Sigmoid colon (tissue), 7 donors: ENCODE results near the gene POU2AF3. TPM values are rescaled to one million over a fixed set of nuclear protein-coding genes. Genes with fewer than 3 reads are reported as not detected.

Source experiments
- DNase-seq: peaks from one replicate; pipeline ENCODE4 v3.0.0-alpha.2; 2019
- H3K27ac ChIP-seq, 4 donors: fragments of 200-600 bp; sonication (generic); one replicate each; pipeline ENCODE4 v1.5.1; 2016 to 2019; ENCODE audit warnings: mild to moderate bottlenecking in 1 of 4
- H3K27me3 ChIP-seq, 3 donors: fragments of 200-600 bp; sonication (generic); one replicate each; pipeline ENCODE4 v1.5.1; 2019; ENCODE audit warnings: mild to moderate bottlenecking in 1 of 3
- H3K36me3 ChIP-seq, 4 donors: fragments of 200-600 bp; sonication (generic); one replicate each; pipeline ENCODE4 v1.5.1; 2016 to 2019
- H3K4me1 ChIP-seq, 4 donors: fragments of 200-600 bp; sonication (generic); one replicate each; pipeline ENCODE4 v1.5.1; 2017 to 2019
- H3K4me3 ChIP-seq, 4 donors: fragments of 200-600 bp; sonication (generic); one replicate each; pipeline ENCODE4 v1.5.1; 2017 to 2019; ENCODE audit warnings: mild to moderate bottlenecking in 2 of 4, moderate library complexity in 1 of 4
- H3K9me3 ChIP-seq, 4 donors: fragments of 200-600 bp in 3 of 4; sonication (generic) in 3 of 4; one replicate each; pipeline versions ENCODE4 v1.5.1 to v1.6.1; 2013 to 2019
- EP300 ChIP-seq, 4 donors: sonication (generic); formaldehyde crosslinking; IDR thresholded peaks; one replicate each; pipeline ENCODE4 v1.6.1; 2017; ENCODE audit warnings: antibody characterized with exemption in 4 of 4
- POLR2A ChIP-seq, 2 donors: fragments of 450-650 bp; IDR thresholded peaks; one replicate each; pipeline ENCODE4 v1.6.1; 2016; ENCODE audit warnings: antibody characterized with exemption in 2 of 2, mild to moderate bottlenecking in 2 of 2, moderate library complexity in 2 of 2
- POLR2AphosphoS5 ChIP-seq, 4 donors: sonication (generic); formaldehyde crosslinking; IDR thresholded peaks; one replicate each; pipeline ENCODE4 v1.6.1; 2017; ENCODE audit warnings: antibody characterized with exemption in 4 of 4
- WGBS, 2 donors: extraction: QIAGEN DNeasy Blood & Tissue Kit; methylation state at CpG; one replicate each; pipeline ENCODE4 v1.1.7; 2013; 5-methylcytosine and 5-hydroxymethylcytosine counted together
- intact Hi-C: fragments of 100-400 bp; cut with DNase I; formaldehyde crosslinking; loops from one replicate; pipeline ENCODE4 v1.15.1; 2023
- polyA plus RNA-seq, 3 donors: library from polyadenylated mRNA; stranded (reverse); fragments of 200-250 nt; gene quantifications; one replicate each; pipeline ENCODE4 v1.2.3, GENCODE V29; 2013
- total RNA-seq, 4 donors: library from RNA; depleted of rRNA; stranded (reverse); fragments of >200 nt; gene quantifications; one replicate each; pipeline ENCODE4 v1.1.0, GENCODE V29; 2016
- TF ChIP-seq, protein P1 (sequence below), 4 experiments: fragments of 450-650 bp in 3 of 4; fragments of 200-600 bp in 1 of 4; IDR thresholded peaks; one replicate each; pipeline ENCODE4 v1.5.1; 2016 to 2019; ENCODE audit warnings: antibody characterized with exemption in 4 of 4, mild to moderate bottlenecking in 3 of 4, moderate library complexity in 2 of 4
- donor health status: healthy with polysubstance abuse.
- donor health status: Bipolar disorder and iron deficiency.
- donor health status: healthy.

Gene POU2AF3
- total and polyA plus RNA-seq, 7 donors = 0.68 to 5.8 (median 3.9) TPM

DNA sequence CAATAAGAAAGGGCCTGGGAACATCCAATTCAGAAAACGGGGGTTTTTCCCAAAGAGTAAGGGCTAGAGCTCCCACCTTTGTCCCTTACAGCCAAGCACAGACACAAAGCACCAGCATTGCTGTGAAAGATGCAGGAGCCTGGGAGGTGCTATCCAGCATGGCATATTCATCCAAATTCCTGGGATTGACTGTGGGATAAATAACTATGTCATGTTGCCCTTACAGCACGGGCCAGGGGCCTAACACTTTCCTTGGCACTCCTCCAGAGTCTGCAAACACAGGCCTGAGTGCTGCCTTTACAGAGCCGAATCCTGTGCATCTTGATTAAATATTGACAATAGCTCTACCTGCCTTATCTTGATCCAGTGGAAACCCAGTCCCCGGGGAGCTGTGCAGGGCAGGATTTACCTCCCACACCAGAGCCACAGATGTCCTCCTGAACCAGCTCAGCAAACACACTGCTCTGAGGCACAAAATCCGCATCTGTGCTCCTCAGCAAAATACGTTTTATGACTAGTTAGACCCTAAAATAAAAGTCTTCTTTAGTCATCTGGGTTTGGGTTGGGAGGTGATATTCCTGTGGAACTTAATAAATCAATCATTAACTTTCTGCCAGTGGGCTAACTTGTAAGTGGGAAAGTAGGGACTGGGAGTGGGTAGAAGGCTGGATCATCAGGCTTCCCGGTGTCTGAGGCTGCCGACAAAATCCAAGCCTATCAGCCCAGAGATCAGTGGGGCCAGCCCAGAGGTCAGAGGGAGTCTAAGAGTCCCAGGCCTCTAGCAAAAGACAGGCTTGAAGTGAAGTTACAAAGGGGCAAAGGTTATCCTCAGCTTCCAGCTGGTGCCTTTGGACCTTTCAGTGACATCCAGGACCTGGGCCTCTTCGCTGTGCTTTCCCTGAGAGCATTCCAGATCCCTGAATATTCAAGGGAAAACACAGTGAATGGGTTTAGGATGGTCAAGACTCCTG is 36.5 kb downstream of the POU2AF3 start:
- intact Hi-C loops = loop anchor here (5.0 kb wide), 2 partner anchors 38 to 82 kb away; partner anchors contain the start of gene POU2AF3
- Histone ChIP-seq H3K9me3 (no peaks in the 10 kb centered on the region), H3K36me3 (no peaks in the 10 kb centered on the region), H3K27me3 (no peaks in the 10 kb centered on the region), H3K4me1 (peaks cover 0 to 46% (median 35%) of the 10 kb centered on the region in 4 donors), H3K4me3 (no peak overlapping the region), H3K27ac (peak overlapping the region in 1 of 4 donors; percentile 30)
- TF ChIP-seq, protein P1, sequence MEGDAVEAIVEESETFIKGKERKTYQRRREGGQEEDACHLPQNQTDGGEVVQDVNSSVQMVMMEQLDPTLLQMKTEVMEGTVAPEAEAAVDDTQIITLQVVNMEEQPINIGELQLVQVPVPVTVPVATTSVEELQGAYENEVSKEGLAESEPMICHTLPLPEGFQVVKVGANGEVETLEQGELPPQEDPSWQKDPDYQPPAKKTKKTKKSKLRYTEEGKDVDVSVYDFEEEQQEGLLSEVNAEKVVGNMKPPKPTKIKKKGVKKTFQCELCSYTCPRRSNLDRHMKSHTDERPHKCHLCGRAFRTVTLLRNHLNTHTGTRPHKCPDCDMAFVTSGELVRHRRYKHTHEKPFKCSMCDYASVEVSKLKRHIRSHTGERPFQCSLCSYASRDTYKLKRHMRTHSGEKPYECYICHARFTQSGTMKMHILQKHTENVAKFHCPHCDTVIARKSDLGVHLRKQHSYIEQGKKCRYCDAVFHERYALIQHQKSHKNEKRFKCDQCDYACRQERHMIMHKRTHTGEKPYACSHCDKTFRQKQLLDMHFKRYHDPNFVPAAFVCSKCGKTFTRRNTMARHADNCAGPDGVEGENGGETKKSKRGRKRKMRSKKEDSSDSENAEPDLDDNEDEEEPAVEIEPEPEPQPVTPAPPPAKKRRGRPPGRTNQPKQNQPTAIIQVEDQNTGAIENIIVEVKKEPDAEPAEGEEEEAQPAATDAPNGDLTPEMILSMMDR (IDR thresholded peaks at IDR 0.05) = no peak
- TF ChIP-seq POLR2A (IDR thresholded peaks at IDR 0.05) (no peak), EP300 (IDR thresholded peaks at IDR 0.05) (no peak), POLR2AphosphoS5 (IDR thresholded peaks at IDR 0.05) (no peak)
- no peak for DNase-seq
- WGBS, 2 donors = 20 to 65% methylated on average over 9 of the region's 9 CpGs

DNA sequence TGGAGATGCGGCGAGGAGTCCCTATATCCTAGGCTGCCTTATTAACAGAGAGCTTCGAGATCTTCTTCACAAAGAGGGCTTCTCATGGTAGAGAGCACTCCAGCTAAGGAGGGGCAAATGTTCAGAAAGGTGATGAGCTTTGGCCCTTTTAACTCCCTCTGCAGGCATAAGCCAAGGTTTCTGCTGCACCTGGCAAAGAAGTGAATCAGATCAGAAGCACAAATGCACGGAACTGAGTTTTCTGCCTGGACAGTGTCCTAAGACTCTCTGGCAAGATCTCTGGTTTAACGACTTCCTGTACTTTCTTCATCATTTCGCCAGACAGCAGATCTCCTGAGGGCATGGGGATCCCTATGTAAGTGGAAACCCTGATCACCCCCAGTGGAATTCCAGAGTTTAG is 37.2 kb downstream of the POU2AF3 start:
- Histone ChIP-seq H3K9me3 (no peaks in the 10 kb centered on the region), H3K27me3 (no peaks in the 10 kb centered on the region), H3K4me3 (no peak overlapping the region), H3K27ac (peak overlapping the region in 1 of 4 donors; percentile 30), H3K36me3 (no peaks in the 10 kb centered on the region), H3K4me1 (peaks cover 0 to 39% (median 28%) of the 10 kb centered on the region in 4 donors)
- no peak for DNase-seq
- intact Hi-C loops = no loop called here
- TF ChIP-seq, protein P1 (IDR thresholded peaks at IDR 0.05) = no peak
- TF ChIP-seq POLR2AphosphoS5 (IDR thresholded peaks at IDR 0.05) = peak in 2 of 4 donors; percentile 36 to 51
- WGBS, 2 donors = 51 to 68% methylated on average over 6 of the region's 6 CpGs

DNA sequence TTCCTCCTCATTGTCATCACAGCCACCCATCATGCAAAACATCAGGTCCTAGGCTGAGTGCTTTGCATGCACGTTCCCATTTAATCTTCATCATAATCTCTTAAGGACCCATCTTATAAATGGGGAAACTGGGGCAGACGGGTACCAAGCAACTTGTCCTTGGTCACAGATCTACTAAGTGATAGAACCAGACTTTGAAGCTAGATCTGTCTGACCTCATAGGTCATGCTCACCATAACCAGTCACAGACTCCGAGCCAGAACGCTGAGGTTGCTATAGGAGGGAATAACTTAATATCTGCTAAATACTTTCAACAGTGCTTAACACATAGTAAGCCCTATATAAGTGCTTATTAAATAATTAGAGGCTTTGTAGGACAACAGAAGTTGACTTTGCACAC is 37.7 kb downstream of the POU2AF3 start:
- no peak for DNase-seq
- Histone ChIP-seq H3K4me1 (peaks cover 0 to 34% (median 23%) of the 10 kb centered on the region in 4 donors), H3K27ac (no peak overlapping the region), H3K36me3 (no peaks in the 10 kb centered on the region), H3K4me3 (no peak overlapping the region), H3K9me3 (no peaks in the 10 kb centered on the region), H3K27me3 (no peaks in the 10 kb centered on the region)
- TF ChIP-seq, protein P1 (IDR thresholded peaks at IDR 0.05) = no peak
- TF ChIP-seq POLR2AphosphoS5 (IDR thresholded peaks at IDR 0.05) (no peak), POLR2A (IDR thresholded peaks at IDR 0.05) (no peak), EP300 (IDR thresholded peaks at IDR 0.05) (no peak)
- WGBS, 2 donors = 92 to 93% methylated on average over 4 of the region's 4 CpGs
- intact Hi-C loops = no loop called here

DNA sequence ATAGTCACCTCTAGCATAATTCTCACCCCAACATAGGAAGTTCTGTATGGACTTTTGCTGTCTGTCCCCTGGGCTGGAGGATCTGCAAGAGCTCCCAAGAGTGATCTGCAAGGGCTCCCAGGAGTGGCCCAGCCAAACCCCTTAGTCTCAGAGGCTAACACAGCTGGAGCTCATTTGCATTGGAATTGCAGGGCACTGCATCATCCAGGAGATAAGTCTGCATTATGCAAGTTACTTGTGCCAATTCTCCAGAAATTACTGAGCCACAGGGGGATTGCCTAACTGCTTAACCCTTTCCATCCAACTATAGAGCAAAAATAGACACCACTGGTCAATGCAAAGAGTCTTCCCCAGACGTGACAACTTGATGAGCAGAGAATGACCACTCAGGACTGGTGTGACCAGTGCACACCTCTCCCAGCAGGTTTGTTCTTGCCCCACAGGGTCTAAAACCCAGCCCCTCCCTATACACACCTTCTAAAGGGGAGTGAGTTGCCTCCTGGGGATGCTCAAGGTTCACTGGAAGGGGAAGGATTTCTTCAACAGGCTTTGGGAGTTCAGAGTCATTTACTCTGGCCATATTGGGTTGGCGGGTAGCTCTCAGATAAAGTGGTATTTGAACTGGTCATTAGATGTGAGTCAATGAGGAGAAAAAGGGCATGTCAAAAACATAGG is 38.4 kb downstream of the POU2AF3 start:
- Histone ChIP-seq H3K9me3 (no peaks in the 10 kb centered on the region), H3K36me3 (no peaks in the 10 kb centered on the region), H3K4me1 (peaks cover 0 to 27% (median 16%) of the 10 kb centered on the region in 4 donors), H3K4me3 (no peak overlapping the region), H3K27me3 (no peaks in the 10 kb centered on the region), H3K27ac (no peak overlapping the region)
- 77 to 83% methylated on average over 2 of the region's 2 CpGs for WGBS, 2 donors
- TF ChIP-seq POLR2AphosphoS5 (IDR thresholded peaks at IDR 0.05) = no peak
- TF ChIP-seq, protein P1 (IDR thresholded peaks at IDR 0.05) = no peak
- no peak for TF ChIP-seq POLR2A (IDR thresholded peaks at IDR 0.05)
- no peak for TF ChIP-seq EP300 (IDR thresholded peaks at IDR 0.05)
- intact Hi-C loops = no loop called here
- DNase-seq = no peak
